ENCODE results near the gene ZNF234.

- TF ChIP-seq CTCF (conservative IDR thresholded peaks at IDR 0.05; ENCODE audit: low read length) (no peak), EZH2phosphoT487 (IDR thresholded peaks at IDR 0.05; ENCODE audit: borderline replicate concordance) (no peak)
Measured at GRCh38 chr19:44204772-44205171, 63.4 kb downstream of the ZNF234 start.
